ENCODE data around the gene ARL14EP.

Gene ARL14EP

DNA sequence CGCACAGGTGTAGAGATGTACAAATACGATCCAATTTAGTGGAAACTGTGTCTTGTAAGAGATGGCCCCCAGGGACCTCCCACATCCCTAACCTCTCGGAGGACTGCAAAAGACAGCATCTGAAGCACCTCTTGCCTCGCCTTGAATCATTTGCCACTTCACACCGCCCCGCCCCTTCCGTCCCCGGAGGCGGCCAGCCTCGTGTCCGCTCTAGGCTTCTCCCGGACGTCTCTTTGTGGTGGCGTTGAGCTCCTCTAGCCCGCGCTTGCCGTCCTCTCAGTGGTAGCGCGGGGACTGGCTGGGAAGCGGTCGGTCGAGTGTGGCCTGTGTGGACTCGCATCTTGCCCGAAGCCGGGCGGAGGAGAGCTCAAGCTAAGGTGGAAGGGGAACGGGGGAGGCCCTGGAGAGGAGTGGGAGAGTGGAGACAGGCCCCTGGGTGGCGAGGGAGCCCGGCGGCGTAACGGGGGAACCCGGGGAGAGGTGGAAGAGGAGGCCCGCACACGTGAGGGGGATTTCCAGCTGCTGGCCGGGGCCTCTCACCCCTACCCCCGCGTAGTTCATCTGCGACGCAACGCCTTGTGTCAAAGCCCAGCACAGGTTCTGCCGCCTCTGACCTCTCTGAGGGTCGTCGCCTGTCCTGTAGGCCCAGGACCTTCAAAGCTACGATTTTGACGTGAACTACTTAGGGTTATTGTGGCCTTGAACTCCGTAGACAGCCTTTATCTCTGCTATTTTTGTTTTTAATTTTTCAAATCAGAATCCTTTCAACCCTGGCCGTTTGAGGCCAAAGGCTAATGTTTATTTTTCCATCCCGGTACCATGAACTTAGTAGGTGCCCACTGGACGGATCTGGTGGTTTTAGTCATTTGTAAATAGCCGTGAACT lies at the start of gene ARL14EP:
Gene ARL14EP, plus strand, starts transcription at position 279 of the 885 bp plus-strand sequence. CDS start 7,845 bp downstream, outside the sequence.
- DNase-seq (ENCODE audit: low read depth) = peak; percentile 98
- peak within 1 kb of the TSS; percentile 77 for H3K4me3 ChIP-seq (ENCODE audit: low read depth, low read length)
- TF ChIP-seq, protein P1, sequence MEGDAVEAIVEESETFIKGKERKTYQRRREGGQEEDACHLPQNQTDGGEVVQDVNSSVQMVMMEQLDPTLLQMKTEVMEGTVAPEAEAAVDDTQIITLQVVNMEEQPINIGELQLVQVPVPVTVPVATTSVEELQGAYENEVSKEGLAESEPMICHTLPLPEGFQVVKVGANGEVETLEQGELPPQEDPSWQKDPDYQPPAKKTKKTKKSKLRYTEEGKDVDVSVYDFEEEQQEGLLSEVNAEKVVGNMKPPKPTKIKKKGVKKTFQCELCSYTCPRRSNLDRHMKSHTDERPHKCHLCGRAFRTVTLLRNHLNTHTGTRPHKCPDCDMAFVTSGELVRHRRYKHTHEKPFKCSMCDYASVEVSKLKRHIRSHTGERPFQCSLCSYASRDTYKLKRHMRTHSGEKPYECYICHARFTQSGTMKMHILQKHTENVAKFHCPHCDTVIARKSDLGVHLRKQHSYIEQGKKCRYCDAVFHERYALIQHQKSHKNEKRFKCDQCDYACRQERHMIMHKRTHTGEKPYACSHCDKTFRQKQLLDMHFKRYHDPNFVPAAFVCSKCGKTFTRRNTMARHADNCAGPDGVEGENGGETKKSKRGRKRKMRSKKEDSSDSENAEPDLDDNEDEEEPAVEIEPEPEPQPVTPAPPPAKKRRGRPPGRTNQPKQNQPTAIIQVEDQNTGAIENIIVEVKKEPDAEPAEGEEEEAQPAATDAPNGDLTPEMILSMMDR (IDR thresholded peaks at IDR 0.05; ENCODE audit: insufficient read depth, low read depth, low read length, missing control alignments) = no peak

DNA sequence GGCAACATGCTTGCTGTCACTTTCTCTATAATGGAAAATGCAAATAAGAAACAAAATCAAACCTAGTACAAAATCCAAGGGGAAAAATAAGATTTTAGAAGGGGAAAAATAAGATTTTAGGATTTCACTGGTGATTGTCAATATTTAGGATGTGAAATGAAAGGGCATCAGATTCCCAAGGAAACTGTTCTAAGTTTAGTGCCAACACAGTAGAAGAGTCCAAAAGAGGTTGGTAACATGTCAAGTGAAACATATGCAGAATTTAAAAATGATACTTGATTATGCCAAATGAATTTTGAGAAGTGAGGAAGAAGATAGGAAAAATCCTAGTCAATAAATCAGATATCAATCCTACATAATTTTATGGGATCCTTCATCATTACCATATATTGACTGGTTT lies 45.7 kb upstream of the ARL14EP start:
- TF ChIP-seq, protein P1 (IDR thresholded peaks at IDR 0.05; ENCODE audit: insufficient read depth, low read depth, low read length, missing control alignments) = no peak
- H3K4me3 ChIP-seq (ENCODE audit: low read depth, low read length) = no peak overlapping the region
- DNase-seq (ENCODE audit: low read depth) = no peak

- H3K4me3 ChIP-seq (ENCODE audit: low read depth, low read length) = no peak overlapping the region
- DNase-seq (ENCODE audit: low read depth) = no peak
- TF ChIP-seq, protein P1 (IDR thresholded peaks at IDR 0.05; ENCODE audit: insufficient read depth, low read depth, low read length, missing control alignments) = no peak
Observed at GRCh38 chr11:30279796-30280195, 43.1 kb upstream of the ARL14EP start.

GRCh38 chr11:30281476-30282288 lies 41.2 kb upstream of the ARL14EP start:
- no peak overlapping the region for H3K4me3 ChIP-seq (ENCODE audit: low read depth, low read length)
- no peak for DNase-seq (ENCODE audit: low read depth)
- TF ChIP-seq, protein P1 (IDR thresholded peaks at IDR 0.05; ENCODE audit: insufficient read depth, low read depth, low read length, missing control alignments) = no peak

- DNase-seq (ENCODE audit: low read depth) = peak; percentile 79
- TF ChIP-seq, protein P1 (IDR thresholded peaks at IDR 0.05; ENCODE audit: insufficient read depth, low read depth, low read length, missing control alignments) = no peak
Observed at GRCh38 chr11:30282289-30282631, 40.6 kb upstream of the ARL14EP start.

GRCh38 chr11:30284836-30285235 lies 38.1 kb upstream of the ARL14EP start:
- no peak overlapping the region for H3K4me3 ChIP-seq (ENCODE audit: low read depth, low read length)
- TF ChIP-seq, protein P1 (IDR thresholded peaks at IDR 0.05; ENCODE audit: insufficient read depth, low read depth, low read length, missing control alignments) = no peak
- DNase-seq (ENCODE audit: low read depth) = no peak

More at GRCh38 chr11:30282289-30282631, 40.6 kb upstream of the ARL14EP start:
- no peak overlapping the region for H3K4me3 ChIP-seq (ENCODE audit: low read depth, low read length)
